HG02840 (cell line): ENCODE measurements around the gene SLC26A5.
"Not testable (repeated sequence)": the region's sequence is repeated elsewhere in the genome, so short reads cannot be mapped to it uniquely, and the experiment has no call there.

ENCODE experiments used
- ATAC-seq: cut with Tn5 transposase; IDR thresholded peaks from one replicate; pipeline ENCODE4 v1.9.1; 2021; ENCODE audit warnings: mild to moderate bottlenecking, moderate library complexity, moderate number of reproducible peaks; ENCODE audit not compliant: unreplicated experiment, low FRiP score

The SLC26A5 gene

GRCh38 chr7:103405789-103406613 is 40.0 kb downstream of the SLC26A5 start:
- not testable (repeated sequence) for ATAC-seq

GRCh38 chr7:103399687-103400086 is 46.3 kb downstream of the SLC26A5 start:
- ATAC-seq, result not testable (repeated sequence)

- no peak for ATAC-seq
Observed at GRCh38 chr7:103398483-103399127, 47.4 kb downstream of the SLC26A5 start.

- ATAC-seq, result no peak
Observed at GRCh38 chr7:103396471-103396870, 49.5 kb downstream of the SLC26A5 start.

GRCh38 chr7:103395071-103395470 is 50.9 kb downstream of the SLC26A5 start:
- no peak for ATAC-seq

- no peak for ATAC-seq
Observed at GRCh38 chr7:103394566-103394965, 51.4 kb downstream of the SLC26A5 start.

GRCh38 chr7:103391976-103392375 is 54.0 kb downstream of the SLC26A5 start:
- no peak for ATAC-seq

- ATAC-seq, result no peak
Observed at GRCh38 chr7:103391150-103391549, 54.9 kb downstream of the SLC26A5 start.

GRCh38 chr7:103389263-103389662 is 56.7 kb downstream of the SLC26A5 start:
- ATAC-seq, result no peak

GRCh38 chr7:103388469-103389140 is 57.4 kb downstream of the SLC26A5 start:
- ATAC-seq, result no peak

GRCh38 chr7:103387242-103387641 is 58.8 kb downstream of the SLC26A5 start:
- no peak for ATAC-seq

GRCh38 chr7:103382032-103382402 is 64.0 kb downstream of the SLC26A5 start:
- no peak for ATAC-seq

- ATAC-seq, result no peak
Observed at GRCh38 chr7:103381280-103382031, 64.6 kb downstream of the SLC26A5 start.

- no peak for ATAC-seq
Observed at GRCh38 chr7:103380395-103381191, 65.4 kb downstream of the SLC26A5 start.

GRCh38 chr7:103379270-103379975 is 66.6 kb downstream of the SLC26A5 start:
- no peak for ATAC-seq

- no peak for ATAC-seq
Observed at GRCh38 chr7:103373866-103374643, 72.0 kb downstream of the SLC26A5 start.

- no peak for ATAC-seq
Observed at GRCh38 chr7:103369432-103369831, 76.6 kb downstream of the SLC26A5 start.

GRCh38 chr7:103349805-103350204 is 96.2 kb downstream of the SLC26A5 start:
- no peak for ATAC-seq

GRCh38 chr7:103348959-103349358 is 97.0 kb downstream of the SLC26A5 start:
- ATAC-seq, result no peak
